GM19467 (cell line): Measurements from ENCODE around the gene OSER1.

Source experiments
- ATAC-seq: cut with Tn5 transposase; IDR thresholded peaks from one replicate; pipeline ENCODE4 v1.9.1; 2021; ENCODE audit warnings: mild to moderate bottlenecking, moderate library complexity; ENCODE audit not compliant: unreplicated experiment

The OSER1 gene

GRCh38 chr20:44180814-44181213 is 29.8 kb downstream of the OSER1 start:
- ATAC-seq, result no peak

DNA sequence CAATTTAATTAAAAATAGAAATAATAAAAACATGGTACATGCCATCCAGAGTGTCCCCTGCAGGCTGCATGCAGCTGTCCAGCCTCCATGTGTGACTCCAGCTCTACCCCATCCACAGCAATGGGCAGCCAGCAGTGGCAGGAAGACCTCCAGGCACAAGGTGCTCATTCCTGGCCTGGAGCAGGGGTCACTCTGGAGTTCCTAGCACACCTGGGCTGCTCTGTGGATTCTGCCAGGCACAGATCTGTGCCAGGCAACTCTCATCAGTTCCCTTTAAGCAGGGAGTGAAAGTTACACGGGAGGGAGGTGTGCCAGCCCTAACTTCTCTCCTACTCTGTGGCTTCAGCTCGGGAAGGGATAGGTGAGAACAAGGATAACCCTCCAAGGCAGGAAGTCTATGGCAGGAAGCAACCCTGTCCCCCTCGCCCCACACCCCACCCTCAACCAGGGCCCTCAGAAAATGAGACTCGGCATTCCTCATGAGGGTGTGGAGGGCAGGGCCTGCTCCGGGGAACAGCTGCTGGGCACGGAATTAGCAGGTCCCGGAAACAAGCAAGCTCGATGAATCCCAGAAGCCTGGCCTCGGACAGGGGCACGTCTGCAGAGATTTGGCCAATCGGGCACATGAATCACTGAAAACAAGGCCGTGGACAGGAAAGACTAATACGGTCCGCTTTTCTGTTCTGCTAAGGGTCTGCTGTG is 33.6 kb downstream of the OSER1 start:
- ATAC-seq, result no peak

- ATAC-seq, result no peak
These were observed 35.4 kb downstream of the OSER1 start for GRCh38 chr20:44174996-44175765.

GRCh38 chr20:44173846-44174245 is 36.7 kb downstream of the OSER1 start:
- no peak for ATAC-seq

- ATAC-seq, result no peak
These were observed 37.5 kb downstream of the OSER1 start for GRCh38 chr20:44173116-44173515.

DNA sequence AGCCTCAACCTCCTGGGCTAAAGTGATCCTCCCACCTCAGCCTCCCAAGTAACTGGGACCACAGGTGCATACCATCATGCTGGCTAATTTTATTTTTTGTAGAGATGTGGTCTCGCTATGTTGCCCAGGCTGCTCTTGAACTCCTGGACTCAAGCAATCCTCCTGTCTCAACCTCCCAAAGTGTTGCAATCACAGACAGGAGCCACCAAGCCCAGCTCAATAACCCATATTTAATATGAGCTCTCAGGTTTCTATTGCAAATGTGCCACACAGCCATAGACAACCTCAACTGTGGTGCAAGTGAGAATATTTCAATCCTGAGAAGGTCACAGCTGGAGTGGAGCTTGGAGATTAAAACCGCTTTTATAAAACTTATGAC is 38.0 kb downstream of the OSER1 start:
- ATAC-seq, result no peak

DNA sequence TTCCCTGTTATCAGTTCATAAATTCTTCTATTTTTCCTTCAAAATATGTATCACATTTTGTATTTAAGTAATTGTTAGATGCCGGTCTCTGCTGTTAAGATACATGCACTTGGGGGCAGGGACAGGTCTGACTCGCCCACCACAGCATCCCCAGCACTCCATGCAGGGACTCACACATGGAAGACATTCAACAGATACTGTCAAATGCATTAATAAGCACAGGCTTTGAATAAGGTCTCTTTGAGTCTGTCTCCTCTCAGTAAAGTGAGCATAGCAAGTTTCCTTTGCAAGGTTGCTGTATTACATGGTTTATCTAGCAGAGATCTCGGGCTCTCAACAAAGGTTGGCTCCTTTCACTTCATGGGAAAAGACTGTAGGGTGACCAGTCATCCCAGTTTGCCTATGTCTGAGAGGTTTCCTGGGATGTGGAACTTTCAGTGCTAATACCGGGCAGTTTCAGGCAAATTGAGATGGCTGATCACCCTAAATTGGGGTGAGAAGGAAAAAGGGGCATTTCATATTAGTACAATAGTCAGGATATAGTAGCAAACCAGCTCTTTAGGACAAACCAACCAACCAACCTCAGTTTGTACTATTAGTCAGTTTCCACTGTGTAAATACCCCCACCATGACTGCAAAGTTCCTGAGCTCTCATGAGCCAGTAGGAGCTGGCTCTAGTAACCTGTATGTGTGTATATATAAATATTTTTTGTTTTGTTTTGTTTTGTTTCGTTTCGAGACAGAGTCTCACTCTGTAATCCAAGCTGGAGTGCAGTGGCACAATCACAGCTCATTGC is 38.6 kb downstream of the OSER1 start:
- no peak for ATAC-seq

- ATAC-seq, result no peak
These were observed 39.7 kb downstream of the OSER1 start for GRCh38 chr20:44170816-44171410.

GRCh38 chr20:44167736-44168135 is 42.8 kb downstream of the OSER1 start:
- no peak for ATAC-seq

DNA sequence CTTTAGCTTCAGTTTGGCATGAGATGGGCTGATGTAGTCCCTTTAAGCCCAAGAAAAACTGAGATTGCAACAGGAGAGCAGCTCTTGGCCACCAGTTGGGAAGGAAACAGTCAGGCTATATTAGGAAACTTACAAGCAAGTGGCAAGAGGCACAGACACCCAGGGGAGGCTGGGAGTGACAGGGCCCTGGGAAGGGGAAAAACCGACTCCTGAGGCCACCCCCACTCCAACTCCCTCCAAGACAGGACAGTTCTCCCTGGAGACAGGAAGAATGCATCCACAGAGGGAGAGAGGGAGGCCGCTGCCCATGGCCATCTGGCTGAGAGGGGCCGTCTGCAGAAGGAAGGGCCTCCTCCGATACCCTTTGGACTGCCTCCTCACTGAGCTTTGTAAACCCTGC is 44.1 kb downstream of the OSER1 start:
- no peak for ATAC-seq

DNA sequence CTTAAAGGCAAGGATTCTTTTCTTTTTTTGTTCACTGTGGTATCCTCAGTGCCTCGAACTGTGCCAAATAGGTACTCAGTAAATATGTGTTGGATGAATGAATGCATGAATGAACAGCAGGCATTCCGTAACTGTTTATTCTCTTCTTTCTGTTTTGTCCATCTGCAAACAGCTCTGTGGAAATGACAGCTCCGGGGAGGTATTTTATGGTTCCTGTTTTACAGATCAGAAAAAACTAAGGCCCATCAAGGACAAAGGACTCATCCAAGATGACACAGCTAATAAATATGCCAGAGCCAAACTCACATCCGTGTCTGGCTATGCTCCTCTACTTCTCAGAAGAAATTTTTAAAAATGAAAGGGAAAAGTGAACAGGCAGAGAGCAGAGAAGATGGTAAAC is 44.6 kb downstream of the OSER1 start:
- ATAC-seq, result no peak

- no peak for ATAC-seq
These were observed 50.4 kb downstream of the OSER1 start for GRCh38 chr20:44160133-44160532.

GRCh38 chr20:44159711-44160110 is 50.9 kb downstream of the OSER1 start:
- no peak for ATAC-seq

DNA sequence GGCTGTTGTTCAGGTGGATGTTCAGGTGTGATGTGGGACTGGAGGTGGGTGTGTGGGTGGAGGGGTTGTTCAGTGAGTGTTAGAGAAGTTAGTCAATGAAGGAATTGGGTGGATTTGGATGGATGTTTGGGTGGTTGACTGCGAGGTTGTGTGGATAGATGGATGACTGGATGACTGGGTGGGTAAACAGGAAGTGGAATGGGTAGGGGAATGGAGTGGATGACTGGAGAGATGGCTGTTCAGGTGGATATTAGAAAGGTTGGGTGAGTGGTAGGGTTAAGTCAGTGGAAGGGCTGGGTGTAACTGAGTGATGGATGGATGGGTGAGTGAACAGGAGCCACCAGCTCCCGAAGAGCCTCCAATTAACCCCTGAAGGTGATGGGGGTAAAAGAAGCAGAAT is 51.4 kb downstream of the OSER1 start:
- no peak for ATAC-seq

DNA sequence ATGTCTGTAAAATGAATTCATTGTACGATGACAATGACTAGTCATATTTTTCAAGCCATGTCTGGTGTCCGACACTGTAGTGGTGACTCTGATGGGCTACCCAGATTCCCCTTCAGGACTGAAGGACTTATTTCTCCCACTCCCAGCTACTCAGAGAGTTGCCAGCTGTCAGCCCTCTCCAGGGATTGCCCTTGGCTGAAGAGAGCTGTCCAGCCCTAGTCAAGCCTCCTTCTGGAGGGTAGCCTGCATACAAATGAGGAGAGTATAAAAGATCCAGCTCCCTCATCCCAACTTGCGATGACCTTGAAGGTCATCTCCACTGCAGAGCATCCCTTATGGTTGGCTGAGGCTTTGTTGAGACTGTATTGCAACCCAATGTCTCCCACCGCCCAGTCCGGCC is 53.5 kb downstream of the OSER1 start:
- no peak for ATAC-seq

DNA sequence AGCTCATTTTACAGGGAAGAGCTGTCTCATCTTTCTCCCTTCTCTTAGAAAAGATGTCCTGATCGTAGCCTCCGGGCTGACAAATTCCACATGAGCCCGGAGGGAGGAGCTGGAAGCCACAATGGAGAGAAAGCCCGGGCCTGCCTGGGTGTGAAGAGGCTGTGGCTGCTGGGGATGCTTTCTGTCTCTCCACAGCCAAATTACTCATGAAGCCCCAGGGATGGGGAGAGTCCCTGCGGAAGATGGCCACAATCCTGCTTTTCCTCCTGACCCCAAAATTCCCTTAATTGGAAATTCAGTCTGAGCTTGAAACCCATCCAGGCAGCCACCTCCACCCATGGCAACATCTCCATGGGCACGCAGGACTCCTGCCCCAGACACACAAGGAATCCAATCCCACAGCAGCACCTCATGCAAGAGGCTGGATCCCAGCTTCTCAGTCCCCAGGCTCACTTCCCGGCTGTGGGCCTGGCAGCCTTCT is 56.0 kb downstream of the OSER1 start:
- no peak for ATAC-seq

DNA sequence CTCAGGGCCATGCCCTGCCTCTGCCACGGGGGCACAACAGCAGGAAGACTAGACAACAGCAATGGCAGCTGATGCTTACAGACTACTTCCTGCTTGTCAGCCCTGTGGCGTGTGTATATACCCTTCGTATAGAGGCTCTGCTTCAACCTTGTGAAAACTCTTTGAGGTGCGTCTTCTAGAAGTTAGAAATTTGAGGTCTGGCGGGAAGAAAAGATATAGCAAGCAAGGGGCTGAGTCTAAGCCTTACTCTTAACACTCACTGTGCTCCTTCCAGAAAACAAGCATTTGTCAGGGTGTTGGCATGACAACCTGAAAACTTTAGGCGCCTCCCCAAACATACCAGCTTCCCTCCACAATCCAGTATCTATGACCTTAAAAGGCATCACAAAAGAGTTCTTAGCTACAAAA is 56.9 kb downstream of the OSER1 start:
- no peak for ATAC-seq

- ATAC-seq, result no peak
These were observed 58.8 kb downstream of the OSER1 start for GRCh38 chr20:44151621-44152416.

GRCh38 chr20:44146272-44146671 is 64.3 kb downstream of the OSER1 start:
- no peak for ATAC-seq
